ENCODE measurements around the gene NDUFA7.
"Not testable (repeated sequence)": the region's sequence is repeated elsewhere in the genome, so short reads cannot be mapped to it uniquely, and the experiment has no call there.

The NDUFA7 gene

GRCh38 chr19:8322638-8322997, 1.4 kb upstream of the NDUFA7 start:
- no peak for DNase-seq (ENCODE audit: low read depth, low spot score)
- peak overlapping the region; percentile 62 for H3K27ac ChIP-seq

GRCh38 chr19:8321986-8322637, 937 bp upstream of the NDUFA7 start:
- peak overlapping the region; percentile 62 for H3K27ac ChIP-seq
- no peak for DNase-seq (ENCODE audit: low read depth, low spot score)

- peak overlapping the region; percentile 62 for H3K27ac ChIP-seq
- DNase-seq (ENCODE audit: low read depth, low spot score), result no peak
Observed at GRCh38 chr19:8320564-8321066, 560 bp downstream of the NDUFA7 start.

GRCh38 chr19:8319807-8320520, 1.2 kb downstream of the NDUFA7 start:
- H3K27ac ChIP-seq, result peak overlapping the region; percentile 62
- DNase-seq (ENCODE audit: low read depth, low spot score), result no peak

GRCh38 chr19:8318835-8319234, 2.3 kb downstream of the NDUFA7 start:
- DNase-seq (ENCODE audit: low read depth, low spot score); H3K27ac ChIP-seq: not testable (repeated sequence)

GRCh38 chr19:8316351-8317125, 4.6 kb downstream of the NDUFA7 start:
- DNase-seq (ENCODE audit: low read depth, low spot score), result no peak
- H3K27ac ChIP-seq, result no peak overlapping the region

- not testable (repeated sequence) for H3K27ac ChIP-seq; DNase-seq (ENCODE audit: low read depth, low spot score)
Observed at GRCh38 chr19:8314981-8315640, 6.1 kb downstream of the NDUFA7 start.

GRCh38 chr19:8311461-8312260, 9.5 kb downstream of the NDUFA7 start:
- DNase-seq (ENCODE audit: low read depth, low spot score), result no peak
- no peak overlapping the region for H3K27ac ChIP-seq

GRCh38 chr19:8310342-8311055, 10.7 kb downstream of the NDUFA7 start:
- no peak for DNase-seq (ENCODE audit: low read depth, low spot score)
- H3K27ac ChIP-seq, result no peak overlapping the region

GRCh38 chr19:8308891-8309291, 12.3 kb downstream of the NDUFA7 start:
- peak overlapping the region; percentile 67 for H3K27ac ChIP-seq
- no peak for DNase-seq (ENCODE audit: low read depth, low spot score)

GRCh38 chr19:8307965-8308866, 13.0 kb downstream of the NDUFA7 start, which contains the start of gene CD320:
Gene CD320, minus strand, starts transcription at chr19:8308358. Its CDS starts 68 bp downstream, at chr19:8308290.
- peak; percentile 55 for DNase-seq (ENCODE audit: low read depth, low spot score)
- peak within 1 kb of the TSS; percentile 67 for H3K27ac ChIP-seq

- peak overlapping the region; percentile 67 for H3K27ac ChIP-seq
- DNase-seq (ENCODE audit: low read depth, low spot score), result no peak
Observed at GRCh38 chr19:8307400-8307964, 13.7 kb downstream of the NDUFA7 start.

GRCh38 chr19:8306235-8307054, 14.7 kb downstream of the NDUFA7 start:
- H3K27ac ChIP-seq, result no peak overlapping the region
- DNase-seq (ENCODE audit: low read depth, low spot score), result no peak

GRCh38 chr19:8305798-8306197, 15.4 kb downstream of the NDUFA7 start:
- no peak overlapping the region for H3K27ac ChIP-seq
- DNase-seq (ENCODE audit: low read depth, low spot score), result no peak

GRCh38 chr19:8304841-8305621, 16.1 kb downstream of the NDUFA7 start:
- no peak for DNase-seq (ENCODE audit: low read depth, low spot score)
- H3K27ac ChIP-seq, result no peak overlapping the region

- DNase-seq (ENCODE audit: low read depth, low spot score), result no peak
- H3K27ac ChIP-seq, result no peak overlapping the region
Observed at GRCh38 chr19:8302734-8303133, 18.4 kb downstream of the NDUFA7 start.

Data from epithelial cell of prostate (primary cell).